ENCODE results near the gene MINDY1.

MINDY1 gene

GRCh38 chr1:151011154-151011850 lies 4.6 kb upstream of the MINDY1 start:
- no peak for DNase-seq

DNA sequence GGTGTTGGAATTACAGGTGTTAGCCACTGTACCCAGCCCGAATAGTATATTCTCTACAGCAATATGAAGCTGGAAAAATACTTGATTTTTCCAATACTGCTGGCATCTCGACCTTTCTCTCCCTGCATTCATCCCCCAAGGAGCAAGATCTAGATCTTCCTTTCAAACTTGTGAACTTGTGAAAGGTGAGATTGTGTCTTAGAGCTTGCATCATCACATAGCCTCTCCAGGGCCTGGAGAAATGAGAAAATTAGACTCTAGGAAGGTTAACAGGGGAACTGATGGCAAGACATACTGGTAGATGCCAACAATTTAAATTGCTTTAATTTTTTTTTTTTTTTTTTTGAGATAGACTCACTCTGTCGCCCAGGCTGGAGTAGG lies 3.6 kb upstream of the MINDY1 start:
- no peak for DNase-seq

GRCh38 chr1:151009674-151010345 lies 3.1 kb upstream of the MINDY1 start:
- no peak for DNase-seq

GRCh38 chr1:151009206-151009587 lies 2.5 kb upstream of the MINDY1 start:
- no peak for DNase-seq

GRCh38 chr1:151008244-151009205 lies 1.8 kb upstream of the MINDY1 start, which contains the start of gene PRUNE1:
Gene PRUNE1 (plus strand): TSS chr1:151008449. CDS start chr1:151008633, 184 bp downstream.
- peak; percentile 98 for DNase-seq

GRCh38 chr1:151007853-151008243 lies 1.1 kb upstream of the MINDY1 start:
- no peak for DNase-seq

DNA sequence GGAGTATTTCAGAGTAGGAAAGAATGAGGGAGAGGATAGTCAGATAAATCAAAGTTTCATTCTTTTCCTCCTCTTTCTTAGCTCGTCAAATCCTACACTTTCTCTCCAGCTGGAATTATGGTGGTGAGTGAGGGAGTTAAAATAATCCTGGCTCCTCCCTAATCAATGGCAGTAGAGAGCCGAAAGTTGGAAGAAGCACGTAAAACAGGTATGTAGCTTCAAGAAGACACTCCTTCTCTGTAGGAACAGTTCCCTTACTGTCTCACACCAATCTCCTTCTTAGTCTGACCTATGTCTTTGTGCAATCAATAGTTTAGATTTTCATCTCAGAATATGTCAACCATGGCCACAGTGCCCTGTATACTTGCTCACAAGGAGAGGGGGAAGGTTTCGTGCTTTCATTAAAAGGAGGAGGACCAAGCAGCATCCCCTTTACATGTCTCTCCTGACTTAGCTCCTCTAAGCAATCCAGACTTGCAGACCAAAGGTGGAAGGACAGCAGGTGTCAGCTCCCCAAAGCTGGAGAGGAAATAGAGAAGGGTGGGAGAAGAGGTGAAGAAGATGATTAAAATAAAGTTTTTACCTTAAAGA lies 878 bp downstream of the MINDY1 start:
- DNase-seq = no peak

GRCh38 chr1:151003180-151003579 lies 3.5 kb downstream of the MINDY1 start:
- no peak for DNase-seq

DNA sequence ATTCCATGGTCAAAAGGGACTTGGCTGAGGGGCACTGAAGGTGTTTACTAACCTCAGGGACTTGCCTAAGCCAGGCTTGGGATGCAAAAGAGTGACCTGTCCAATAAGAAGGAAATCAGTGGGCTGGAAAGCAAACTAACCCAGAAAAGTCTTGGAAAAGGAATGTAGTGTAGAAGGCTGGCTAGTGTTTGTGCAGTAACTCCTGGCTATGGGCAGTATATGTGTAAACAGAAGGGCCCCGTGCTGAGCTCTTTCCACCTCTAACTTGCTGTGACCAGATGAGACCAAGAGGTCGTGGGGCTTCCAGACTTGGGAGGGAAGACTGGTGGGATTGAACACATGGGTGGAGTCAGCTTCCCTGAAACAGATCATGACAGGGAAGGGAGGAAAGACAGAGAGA lies 4.1 kb downstream of the MINDY1 start:
- no peak for DNase-seq

DNA sequence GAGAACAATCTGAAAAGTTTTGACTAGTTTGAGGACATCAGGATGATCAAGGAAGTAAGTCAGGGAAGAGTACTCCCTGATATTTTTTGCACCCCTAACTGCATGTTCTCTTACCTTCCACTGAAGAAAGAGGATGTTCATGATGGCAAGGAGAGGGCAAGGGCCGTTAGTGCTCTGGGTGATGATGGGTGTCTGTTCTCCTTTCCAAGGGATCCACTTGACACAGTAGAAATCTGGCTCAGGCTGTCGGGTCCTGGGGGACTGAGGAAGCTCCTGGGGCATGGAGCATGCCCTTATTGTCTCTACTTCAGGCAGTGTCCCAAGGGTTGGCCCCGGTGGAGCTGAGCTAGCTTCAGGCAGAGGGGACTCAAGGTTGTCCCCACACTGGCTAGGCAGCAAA lies 4.7 kb downstream of the MINDY1 start:
- DNase-seq = no peak

- no peak for DNase-seq
Observed at GRCh38 chr1:151001602-151002001, 5.1 kb downstream of the MINDY1 start.

DNA sequence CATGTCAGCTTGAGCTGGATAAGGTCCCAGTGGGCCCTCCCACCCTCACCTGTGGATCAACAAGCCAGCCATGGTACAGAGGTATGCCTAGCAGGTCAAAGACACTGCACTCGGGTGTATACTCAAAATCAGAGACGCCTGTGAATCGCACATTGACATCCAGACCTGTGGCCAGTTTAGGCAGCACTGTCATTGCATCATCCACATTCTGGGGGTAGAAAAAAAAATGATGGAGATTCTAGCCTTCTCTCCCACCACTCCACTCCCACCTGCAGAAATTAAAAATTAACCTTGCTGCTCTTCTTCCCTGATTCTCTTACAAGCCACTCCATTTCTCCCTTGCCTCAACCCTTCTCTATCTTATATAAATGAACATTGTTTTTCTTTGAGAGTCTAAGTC lies 6.3 kb downstream of the MINDY1 start:
- DNase-seq = no peak

GRCh38 chr1:150999926-151000325 lies 6.8 kb downstream of the MINDY1 start:
- DNase-seq = no peak

DNA sequence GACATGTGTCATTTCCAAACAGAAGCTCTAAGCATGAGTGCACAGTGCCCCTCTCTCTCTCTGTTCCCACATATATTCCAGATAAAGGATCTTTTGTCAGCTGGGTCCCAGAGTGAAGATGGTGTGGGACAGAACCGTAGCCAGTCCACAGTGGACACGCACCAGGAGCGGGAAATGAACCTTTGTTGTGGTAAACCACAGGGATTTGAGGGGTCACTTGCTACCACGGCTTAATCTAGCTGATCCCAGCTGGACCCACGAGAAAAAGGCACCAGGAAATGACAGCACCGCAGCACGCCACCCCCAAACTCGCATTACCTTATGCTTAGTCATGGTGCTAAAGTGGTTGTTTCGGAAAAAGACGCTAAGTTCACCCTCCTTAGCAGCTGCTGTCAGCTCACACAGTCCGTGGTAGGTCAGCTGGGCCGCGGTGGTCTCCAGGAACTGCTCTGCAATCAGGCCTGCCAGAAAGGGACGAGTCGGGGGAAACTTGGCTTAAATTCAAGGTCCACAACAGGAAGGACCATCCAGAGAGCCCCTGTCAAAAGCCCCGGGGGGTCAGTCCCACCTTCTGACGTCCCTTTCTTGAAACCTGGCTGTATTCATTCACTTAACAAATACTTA lies 7.5 kb downstream of the MINDY1 start:
- DNase-seq = no peak

DNA sequence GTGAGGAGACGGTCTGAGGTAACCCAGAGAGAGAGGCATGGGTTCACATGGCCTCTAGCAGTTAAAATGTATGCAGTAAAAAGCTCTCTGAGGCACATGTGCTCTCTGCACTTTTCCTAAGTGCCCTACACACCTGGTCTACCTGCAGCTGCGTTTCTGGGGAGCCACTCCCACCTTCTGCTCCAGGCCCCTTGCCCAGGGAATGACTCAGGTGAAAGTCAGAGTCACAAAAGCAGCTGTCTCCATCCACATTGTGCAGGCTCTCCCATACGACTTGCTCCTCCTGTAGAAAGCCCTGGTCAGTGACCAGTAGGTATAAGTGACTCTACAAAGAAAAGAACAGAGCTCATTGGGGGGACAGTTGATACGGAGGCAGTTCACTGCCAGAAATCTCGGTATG lies 8.8 kb downstream of the MINDY1 start:
- DNase-seq = no peak

DNA sequence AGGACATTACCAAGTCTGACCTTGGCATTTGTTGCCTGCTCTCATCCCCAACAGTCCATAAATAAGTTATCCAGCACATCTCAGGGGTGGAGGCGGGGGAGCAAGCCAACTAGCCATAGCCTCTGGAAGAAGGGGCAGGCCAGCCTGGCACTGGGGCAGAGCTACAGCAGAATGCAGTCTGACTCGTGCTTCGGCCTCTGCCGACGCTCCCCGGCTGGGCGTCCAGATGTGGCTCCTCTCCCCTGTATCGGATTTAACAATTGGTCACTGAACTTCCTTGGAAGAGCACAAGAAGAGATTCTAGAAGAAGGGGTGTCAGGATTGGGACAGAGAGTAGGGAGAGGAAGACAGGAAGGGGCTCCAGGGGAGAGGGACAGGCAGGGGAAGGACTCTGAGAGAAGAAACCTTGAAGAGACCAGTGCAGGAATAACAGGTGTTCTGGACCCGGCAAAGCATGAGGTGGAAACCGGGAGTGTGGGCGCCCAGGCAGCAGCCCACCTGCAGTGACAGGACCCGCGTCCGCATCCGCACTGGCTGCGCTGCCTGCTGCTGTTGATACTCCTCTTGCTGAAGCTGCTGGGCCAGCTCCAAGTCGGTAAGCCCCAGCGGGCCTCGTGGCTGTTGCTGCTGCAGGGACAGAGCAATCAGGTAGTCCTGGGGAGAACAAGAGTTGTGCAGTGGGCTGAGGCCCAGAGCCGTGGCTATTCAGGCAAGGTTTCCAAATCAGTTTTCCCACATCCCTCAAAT lies 9.4 kb downstream of the MINDY1 start:
- DNase-seq = no peak

DNA sequence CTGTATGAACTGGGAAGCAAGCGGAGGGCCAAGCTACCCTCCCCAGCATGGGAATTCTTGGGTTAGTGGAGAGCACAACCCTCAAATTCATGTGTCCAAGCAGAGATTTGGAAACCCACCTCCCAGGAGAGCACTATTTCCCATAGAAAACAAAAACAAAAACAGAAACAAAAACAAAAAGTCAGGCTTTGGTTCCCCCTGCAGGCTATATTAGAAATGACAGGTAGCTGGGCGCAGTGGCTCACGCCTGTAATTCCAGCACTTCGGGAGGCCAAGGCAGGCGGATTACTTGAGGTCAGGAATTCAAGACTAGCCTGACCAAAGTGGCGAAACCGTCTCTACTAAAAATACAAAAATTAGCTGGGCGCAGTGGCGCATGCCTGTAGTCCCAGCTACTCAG lies 10.8 kb downstream of the MINDY1 start:
- no peak for DNase-seq

- DNase-seq = no peak
Observed at GRCh38 chr1:150995460-150995859, 11.2 kb downstream of the MINDY1 start.

DNA sequence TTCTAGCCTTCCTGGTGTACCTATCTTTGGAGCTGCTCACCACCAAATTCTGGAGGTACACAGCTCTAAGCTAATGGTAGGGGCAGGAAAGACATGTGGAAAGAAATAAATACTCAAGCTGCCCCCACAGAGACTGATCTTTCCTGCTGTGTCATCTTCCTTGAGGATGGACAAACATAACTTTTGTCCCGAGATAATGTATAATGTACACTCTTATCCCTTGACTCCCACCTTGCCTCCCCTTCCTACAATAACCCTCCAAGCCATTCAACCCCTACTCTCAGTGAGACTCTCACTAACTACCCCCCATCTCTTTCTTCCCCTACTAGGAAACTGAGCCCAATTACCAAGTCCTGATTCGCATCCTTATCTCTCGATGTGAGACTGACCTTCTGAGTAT lies 12.5 kb downstream of the MINDY1 start:
- no peak for DNase-seq

DNA sequence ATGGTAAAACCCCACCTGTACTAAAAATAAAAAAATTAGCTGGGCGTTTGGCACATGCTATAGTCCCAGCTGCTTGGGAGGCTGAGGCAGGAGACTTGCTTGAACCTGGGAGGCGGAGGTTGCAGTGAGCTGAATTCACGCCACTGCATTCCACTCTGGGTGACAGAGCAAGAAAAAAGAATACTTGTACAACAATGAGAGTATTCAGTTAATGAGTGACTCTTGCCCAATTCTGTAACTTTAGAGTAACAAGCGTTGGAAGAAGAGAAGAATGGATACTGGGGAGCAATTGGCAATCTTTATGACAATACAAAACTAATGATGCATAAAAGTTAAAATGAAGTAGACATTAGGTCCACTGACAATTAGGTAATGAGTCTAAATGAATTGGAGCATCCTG lies 14.1 kb downstream of the MINDY1 start:
- DNase-seq = no peak

DNA sequence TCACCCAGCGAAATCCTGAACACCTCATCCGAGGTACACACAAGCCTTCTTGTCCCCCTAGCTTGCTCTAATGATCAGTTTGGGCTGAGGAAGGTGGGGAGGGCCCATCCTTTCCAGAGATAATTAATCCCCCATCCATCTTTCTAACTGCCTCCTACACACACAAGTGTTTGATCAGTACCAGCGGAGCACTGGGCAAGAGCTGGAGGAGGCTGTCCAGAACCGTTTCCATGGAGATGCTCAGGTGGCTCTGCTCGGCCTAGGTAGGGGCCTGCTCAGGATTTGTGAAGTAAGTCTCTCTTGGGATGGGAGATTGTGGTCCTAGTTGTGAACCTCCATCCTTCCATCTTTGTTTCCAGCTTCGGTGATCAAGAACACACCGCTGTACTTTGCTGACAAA lies 18.8 kb downstream of the MINDY1 start:
- no peak for DNase-seq

All from NCI-H2107 (cell line).